Brain microvascular endothelial cell (primary cell): ENCODE data around the gene IL1RL1.
A peak's percentile ranks its signal among the peaks of the same experiment; 100 is the strongest.

Experiments used
- DNase-seq: peaks from one replicate; pipeline ENCODE4 v3.0.0-alpha.2; 2020
- H3K27ac ChIP-seq: fragments of 250-450 bp; sonication (Bioruptor Pico); 2 replicates; pipeline ENCODE4 v1.5.1; 2020; ENCODE audit warnings: mild to moderate bottlenecking, moderate library complexity
- H3K27me3 ChIP-seq: fragments of 250-450 bp; sonication (Bioruptor Pico); replicated peaks from 2 replicates; pipeline ENCODE4 v1.5.1; 2020; ENCODE audit warnings: mild to moderate bottlenecking
- H3K36me3 ChIP-seq: fragments of 250-450 bp; sonication (Bioruptor Pico); replicated peaks from 2 replicates; pipeline ENCODE4 v1.5.1; 2020; ENCODE audit warnings: mild to moderate bottlenecking
- H3K4me3 ChIP-seq: 2 replicates; pipeline ENCODE4 v1.5.1; 2011; ENCODE audit warnings: low read depth, mild to moderate bottlenecking, control low read depth, low read length, moderate library complexity
- in situ Hi-C: cut with HindIII; loops from 2 replicates; pipeline ENCODE4 v1.10.0; 2017; ENCODE audit warnings: low sequenced_read_pairs, low pct_ligation_motif_present
- TF ChIP-seq, protein P1 (sequence below): IDR thresholded peaks from 2 replicates; pipeline ENCODE4 v1.5.1; 2011; ENCODE audit warnings: low read depth, mild to moderate bottlenecking, moderate library complexity, low read length, control low read depth, inconsistent platforms; ENCODE audit errors: missing control alignments

IL1RL1 gene

GRCh38 chr2:102303589-102303988 is 7.8 kb upstream of the IL1RL1 start:
- Histone ChIP-seq H3K36me3 (no peaks in the 10 kb centered on the region), H3K4me3 (no peak overlapping the region), H3K27me3 (no peaks in the 10 kb centered on the region), H3K27ac (no peak overlapping the region)
- no peak for DNase-seq
- TF ChIP-seq, protein P1, sequence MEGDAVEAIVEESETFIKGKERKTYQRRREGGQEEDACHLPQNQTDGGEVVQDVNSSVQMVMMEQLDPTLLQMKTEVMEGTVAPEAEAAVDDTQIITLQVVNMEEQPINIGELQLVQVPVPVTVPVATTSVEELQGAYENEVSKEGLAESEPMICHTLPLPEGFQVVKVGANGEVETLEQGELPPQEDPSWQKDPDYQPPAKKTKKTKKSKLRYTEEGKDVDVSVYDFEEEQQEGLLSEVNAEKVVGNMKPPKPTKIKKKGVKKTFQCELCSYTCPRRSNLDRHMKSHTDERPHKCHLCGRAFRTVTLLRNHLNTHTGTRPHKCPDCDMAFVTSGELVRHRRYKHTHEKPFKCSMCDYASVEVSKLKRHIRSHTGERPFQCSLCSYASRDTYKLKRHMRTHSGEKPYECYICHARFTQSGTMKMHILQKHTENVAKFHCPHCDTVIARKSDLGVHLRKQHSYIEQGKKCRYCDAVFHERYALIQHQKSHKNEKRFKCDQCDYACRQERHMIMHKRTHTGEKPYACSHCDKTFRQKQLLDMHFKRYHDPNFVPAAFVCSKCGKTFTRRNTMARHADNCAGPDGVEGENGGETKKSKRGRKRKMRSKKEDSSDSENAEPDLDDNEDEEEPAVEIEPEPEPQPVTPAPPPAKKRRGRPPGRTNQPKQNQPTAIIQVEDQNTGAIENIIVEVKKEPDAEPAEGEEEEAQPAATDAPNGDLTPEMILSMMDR = no peak
- in situ Hi-C loops = no loop called here

GRCh38 chr2:102304268-102304667 is 7.1 kb upstream of the IL1RL1 start:
- in situ Hi-C loops = no loop called here
- TF ChIP-seq, protein P1 = no peak
- no peaks in the 10 kb centered on the region for H3K36me3 ChIP-seq
- no peak overlapping the region for H3K4me3 ChIP-seq
- H3K27me3 ChIP-seq = no peaks in the 10 kb centered on the region
- H3K27ac ChIP-seq = no peak overlapping the region
- no peak for DNase-seq

DNA sequence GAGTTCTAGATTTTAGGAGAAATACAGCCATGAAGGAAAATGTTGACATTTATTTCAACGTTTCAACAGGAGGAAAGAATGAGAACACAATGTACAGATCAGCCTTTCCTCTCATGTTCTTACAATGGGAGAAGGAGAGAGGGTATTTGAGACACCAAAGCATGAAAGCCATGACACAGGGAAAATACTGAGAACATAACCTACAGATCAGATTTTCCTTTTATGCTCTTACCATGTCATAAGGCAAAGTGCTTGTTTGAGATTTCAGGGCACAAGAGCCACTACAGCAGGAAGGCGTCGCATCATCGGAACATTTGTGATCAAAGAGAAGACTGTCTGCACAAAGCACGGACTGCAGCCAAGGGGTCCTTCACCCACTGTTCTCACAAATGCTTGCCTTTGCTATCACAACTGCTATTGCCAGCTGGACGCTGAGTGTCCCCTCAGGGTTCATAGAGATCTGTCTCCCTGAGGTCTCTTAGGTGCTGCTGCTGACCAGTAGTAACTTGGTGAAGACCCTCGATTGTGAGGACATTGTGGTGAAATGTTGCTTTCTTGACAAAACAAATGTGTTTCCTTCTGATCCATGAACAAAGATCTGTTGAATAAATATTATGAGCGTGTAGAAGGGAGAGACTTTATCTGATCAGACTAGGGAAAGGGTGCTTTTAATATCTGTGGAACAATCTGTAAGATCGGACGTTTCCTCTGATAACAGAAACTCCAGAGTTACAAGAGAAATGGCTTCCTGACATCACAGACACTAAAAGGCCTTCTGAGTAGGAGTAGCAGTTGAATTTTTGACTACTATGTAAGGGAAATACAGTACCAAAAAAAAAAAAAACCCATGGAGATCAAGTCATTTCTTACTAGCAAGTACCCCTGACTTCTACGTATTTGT is 6.4 kb upstream of the IL1RL1 start:
- no peak overlapping the region for H3K4me3 ChIP-seq
- H3K27ac ChIP-seq = no peak overlapping the region
- DNase-seq = no peak
- H3K27me3 ChIP-seq = no peaks in the 10 kb centered on the region
- no peaks in the 10 kb centered on the region for H3K36me3 ChIP-seq
- TF ChIP-seq, protein P1 = no peak
- in situ Hi-C loops = no loop called here

- in situ Hi-C loops = no loop called here
- Histone ChIP-seq H3K36me3 (no peaks in the 10 kb centered on the region), H3K4me3 (no peak overlapping the region), H3K27ac (no peak overlapping the region), H3K27me3 (no peaks in the 10 kb centered on the region)
- TF ChIP-seq, protein P1 = no peak
- DNase-seq = no peak
Measured at GRCh38 chr2:102306125-102306524, 5.2 kb upstream of the IL1RL1 start.

DNA sequence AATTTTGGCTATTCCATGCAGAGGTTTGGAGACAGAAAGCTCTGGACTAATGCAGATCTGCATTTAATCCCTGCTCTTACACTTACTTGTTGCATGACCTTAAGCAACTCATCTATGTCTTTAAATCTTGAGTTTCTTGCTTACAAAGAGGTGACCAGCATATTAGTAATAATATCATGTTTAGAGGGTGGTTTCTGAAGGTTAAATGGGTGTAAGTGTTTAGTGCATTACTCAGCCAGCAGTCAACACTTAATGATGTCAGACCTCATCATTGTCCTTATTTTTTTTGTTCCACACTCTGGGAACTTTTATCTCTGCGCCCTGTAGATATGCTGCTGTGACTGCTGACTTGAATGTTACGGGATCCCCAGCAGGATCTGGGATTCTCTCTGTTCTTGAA is 1.7 kb downstream of the IL1RL1 start:
- TF ChIP-seq, protein P1 = no peak
- in situ Hi-C loops = no loop called here
- peak overlapping the region; percentile 76 for H3K27ac ChIP-seq

More for the DNA sequence above, 1.7 kb downstream of the IL1RL1 start:
- H3K36me3 ChIP-seq = no peaks in the 10 kb centered on the region
- H3K4me3 ChIP-seq = no peak overlapping the region
- peak; percentile 84 for DNase-seq
- H3K27me3 ChIP-seq = no peaks in the 10 kb centered on the region
